Stimulated activated CD4-positive, alpha-beta T cell treated with anti-CD3 and anti-CD28 coated beads, TNF-alpha, amount 100 ng/mL, for 1 hour (primary cell): Measurements from ENCODE around the gene RNF41.
A peak's percentile ranks its signal among the peaks of the same experiment; 100 is the strongest.
"Not testable (repeated sequence)": the region's sequence is repeated elsewhere in the genome, so short reads cannot be mapped to it uniquely, and the experiment has no call there.

Experiments used
- DNase-seq, 3 donors: peaks; one replicate each; pipeline ENCODE4 v3.0.0-alpha.2; 2020; ENCODE audit warnings: low read depth in 3 of 3, low spot score in 1 of 3

Gene RNF41

GRCh38 chr12:56213878-56214277 lies 7.8 kb downstream of the RNF41 start:
- DNase-seq = no peak

GRCh38 chr12:56212361-56212760 lies 9.4 kb downstream of the RNF41 start:
- DNase-seq = no peak

DNA sequence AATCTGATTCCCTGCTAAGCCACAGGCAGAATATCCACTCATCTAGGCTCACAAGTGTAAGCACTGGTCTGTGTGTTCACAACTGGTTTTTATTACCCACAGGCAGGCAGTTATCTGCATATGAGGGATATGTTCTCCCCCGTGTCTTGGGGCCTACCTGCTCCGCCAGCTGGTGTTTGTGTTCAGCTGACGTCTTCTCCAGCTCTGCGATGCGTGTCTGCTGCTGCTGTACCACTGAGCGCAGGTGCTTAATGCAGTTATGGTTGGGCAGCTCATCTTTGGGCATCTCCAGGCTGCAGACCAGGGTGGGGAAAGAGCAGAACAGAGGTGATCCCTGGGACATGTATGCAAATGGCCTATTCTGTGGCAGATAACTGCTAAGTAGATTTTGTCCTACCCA lies 13.7 kb downstream of the RNF41 start:
- no peak for DNase-seq

DNA sequence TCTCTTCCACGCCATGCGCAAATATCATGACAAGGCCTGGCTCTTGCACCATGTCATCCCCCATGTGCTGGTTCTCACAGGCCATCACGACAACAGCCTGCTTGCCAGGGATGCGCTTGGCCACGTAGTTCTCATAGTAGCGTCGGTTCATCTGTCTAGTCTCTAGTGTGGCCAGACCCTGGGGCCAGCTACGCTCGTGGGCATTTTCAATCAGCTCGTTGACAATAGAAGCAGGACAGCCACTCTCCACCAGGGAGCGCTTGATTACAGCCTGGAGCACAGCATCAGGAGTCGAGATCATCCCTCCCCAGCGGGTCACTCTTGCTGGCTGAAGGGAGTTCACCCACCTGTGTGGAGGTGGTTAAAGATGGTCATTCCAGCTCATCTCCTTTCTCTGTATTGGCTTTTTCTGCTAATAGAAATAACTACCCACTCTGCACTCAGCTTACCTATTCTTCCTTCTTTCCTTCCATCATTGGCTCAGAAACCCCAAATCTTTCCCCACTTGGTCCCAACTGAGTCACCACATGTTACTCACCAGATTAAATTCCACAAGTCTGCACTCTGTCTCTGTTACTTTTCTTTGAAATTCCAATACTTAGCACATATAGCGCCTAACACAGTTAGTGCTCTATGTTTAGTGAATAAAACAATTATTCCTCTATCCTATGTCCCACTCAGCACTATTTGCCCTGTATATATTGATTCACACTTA lies 15.1 kb downstream of the RNF41 start:
- DNase-seq = peak in 1 of 3 donors; percentile 16

GRCh38 chr12:56205445-56205844 lies 16.3 kb downstream of the RNF41 start:
- DNase-seq = no peak

- DNase-seq = no peak
Observed at GRCh38 chr12:56204275-56204674, 17.4 kb downstream of the RNF41 start.

DNA sequence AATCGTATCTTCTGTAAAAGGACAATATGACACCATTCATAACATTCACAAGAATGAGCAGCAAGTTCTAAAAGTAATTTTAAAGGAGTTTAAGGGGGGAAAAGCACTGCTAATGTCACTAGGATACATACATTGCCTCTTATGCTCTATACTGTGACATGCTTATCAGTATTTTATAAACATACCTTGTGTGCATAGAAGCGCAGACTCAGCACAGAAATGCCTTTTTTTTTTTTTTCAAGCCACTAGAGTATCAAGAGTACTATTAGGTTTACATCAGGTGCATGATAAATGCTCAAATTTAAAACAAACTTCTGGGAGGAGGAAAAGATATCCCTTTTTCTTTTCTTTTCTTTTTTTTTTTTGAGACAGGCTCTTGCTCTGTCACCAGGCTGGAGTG lies 18.9 kb downstream of the RNF41 start:
- no peak for DNase-seq

DNA sequence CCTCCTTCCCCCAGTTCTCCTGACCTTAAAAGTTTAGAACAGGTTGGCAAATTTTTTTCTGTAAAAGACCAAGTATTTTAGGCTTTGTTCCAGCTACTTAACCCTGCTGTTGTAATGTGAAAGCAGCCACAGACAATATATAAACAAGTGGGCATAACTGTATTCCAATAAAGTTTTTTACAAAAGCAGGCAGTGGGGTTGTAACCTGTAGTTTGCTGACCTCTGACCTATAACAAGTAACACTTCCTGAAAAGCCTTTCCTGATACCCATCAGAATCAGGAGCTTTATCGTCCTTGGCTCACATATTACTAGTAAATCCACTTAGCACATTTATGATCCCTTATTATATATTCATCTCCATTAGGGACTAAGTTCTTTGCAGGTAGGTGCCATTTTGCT lies 19.4 kb downstream of the RNF41 start:
- DNase-seq = no peak

- DNase-seq = no peak
Observed at GRCh38 chr12:56198836-56199235, 22.9 kb downstream of the RNF41 start.

DNA sequence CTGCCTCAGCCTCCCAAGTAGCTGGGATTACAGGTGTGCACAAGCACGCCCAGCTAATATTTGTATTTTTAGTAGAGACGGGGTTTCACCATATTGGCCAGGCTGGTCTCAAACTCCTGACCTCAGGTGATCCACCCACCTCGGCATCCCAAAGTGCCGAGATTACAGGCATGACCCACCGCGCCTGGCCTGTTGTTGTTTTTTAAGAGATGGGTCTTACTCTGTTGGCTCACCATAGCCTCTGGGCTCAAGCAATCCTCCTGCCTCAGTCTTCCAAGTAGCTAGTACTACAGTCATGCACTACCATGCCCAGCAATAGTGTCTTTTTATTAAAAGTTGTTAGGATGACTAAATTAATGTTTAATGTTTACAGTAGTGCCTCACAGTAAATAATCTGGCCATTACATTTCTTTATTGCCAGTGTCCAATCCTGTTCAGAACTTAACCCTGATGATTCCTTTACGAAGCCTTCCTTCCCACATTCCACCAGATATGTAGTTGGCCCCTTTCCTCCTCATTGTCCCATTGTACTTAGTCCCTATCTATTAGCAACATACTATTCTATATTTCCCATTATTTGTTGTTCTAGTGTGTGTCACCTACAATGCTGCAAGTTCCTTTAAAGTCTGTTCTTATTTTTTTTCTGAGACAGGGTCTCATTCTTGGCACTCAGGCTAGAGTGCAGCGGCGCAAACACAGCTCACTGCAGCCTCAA lies 23.6 kb downstream of the RNF41 start:
- DNase-seq = no peak

- not testable (repeated sequence) for DNase-seq
Observed at GRCh38 chr12:56196818-56197550, 24.7 kb downstream of the RNF41 start.

GRCh38 chr12:56193025-56193578 lies 28.6 kb downstream of the RNF41 start:
- peak; percentile 34 to 39 (median 35) for DNase-seq

DNA sequence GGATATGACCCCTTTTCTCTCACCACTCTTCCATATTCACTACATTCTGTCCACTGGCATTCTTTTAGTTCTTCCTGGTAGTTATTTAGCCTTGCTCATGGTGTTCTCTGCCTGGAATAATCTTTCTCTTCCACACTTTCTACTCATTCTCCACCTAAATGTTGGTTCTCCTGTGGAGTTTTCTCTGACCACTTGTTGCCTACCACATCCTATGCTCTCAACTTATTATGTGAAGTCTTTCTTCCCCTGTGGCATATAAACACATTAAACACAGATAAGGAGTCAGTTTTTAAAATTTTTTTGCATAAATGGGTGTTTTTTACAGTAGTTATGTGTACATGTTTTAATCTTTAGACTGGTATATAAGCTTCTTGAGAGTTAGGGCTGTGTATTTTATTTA lies 29.1 kb downstream of the RNF41 start:
- no peak for DNase-seq

DNA sequence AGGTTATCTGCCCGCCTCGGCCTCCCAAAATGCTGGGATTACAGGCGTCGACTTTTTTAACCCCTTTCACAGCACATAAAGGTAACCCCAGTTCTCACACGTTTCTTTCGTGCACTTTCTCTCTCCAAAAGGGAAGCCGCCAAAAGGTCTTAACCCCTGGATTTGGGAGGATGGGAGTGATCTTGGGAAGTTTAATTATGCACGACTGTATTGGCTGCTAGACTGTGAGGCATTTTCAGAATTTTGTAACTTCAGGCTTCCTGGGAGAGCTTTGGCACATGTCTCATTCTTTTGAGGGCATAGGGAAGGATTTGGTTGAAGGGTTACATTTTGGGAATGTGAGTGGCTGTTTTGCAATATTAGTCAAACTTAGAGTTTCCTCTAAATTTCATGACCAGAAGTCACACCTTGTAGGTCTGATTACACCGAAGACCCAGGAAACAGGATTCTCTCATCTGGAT lies 31.0 kb downstream of the RNF41 start:
- DNase-seq = no peak

GRCh38 chr12:56189918-56190694 lies 31.6 kb downstream of the RNF41 start:
- DNase-seq = peak; percentile 25 to 90 (median 45)

- peak; percentile 64 to 73 (median 73) for DNase-seq
Observed at GRCh38 chr12:56189099-56189917, 32.4 kb downstream of the RNF41 start, which contains the start of gene SMARCC2. Gene SMARCC2 (minus strand): TSS chr12:56189483. CDS start chr12:56189461, 22 bp downstream.

GRCh38 chr12:56188778-56189098 lies 33.0 kb downstream of the RNF41 start:
- peak in 1 of 3 donors; percentile 11 for DNase-seq

- no peak for DNase-seq
Observed at GRCh38 chr12:56188131-56188777, 33.5 kb downstream of the RNF41 start.

GRCh38 chr12:56186957-56187356 lies 34.8 kb downstream of the RNF41 start:
- no peak for DNase-seq
